ENCODE results near the gene TMC1.

The TMC1 gene

GRCh38 chr9:72884508-72884907, 363.1 kb downstream of the TMC1 start:
- DNase-seq, result no peak

Data from NCI-H1092 treated with DMSO at 0.1 percent for 48 hours (cell line).